Loucy (cell line): ENCODE data around the gene RBM15B.

ENCODE experiments used
- CTCF ChIP-seq: fragments of 200-600 bp; sonication (generic); conservative IDR thresholded peaks from 2 replicates; pipeline ENCODE4 v1.5.1; 2014; ENCODE audit warnings: mild to moderate bottlenecking, antibody characterized with exemption, low read length
- EZH2phosphoT487 ChIP-seq: fragments of 200-600 bp; IDR thresholded peaks from 2 replicates; pipeline ENCODE4 v1.6.1; 2018; ENCODE audit warnings: antibody characterized with exemption, mild to moderate bottlenecking, moderate library complexity, borderline replicate concordance

DNA sequence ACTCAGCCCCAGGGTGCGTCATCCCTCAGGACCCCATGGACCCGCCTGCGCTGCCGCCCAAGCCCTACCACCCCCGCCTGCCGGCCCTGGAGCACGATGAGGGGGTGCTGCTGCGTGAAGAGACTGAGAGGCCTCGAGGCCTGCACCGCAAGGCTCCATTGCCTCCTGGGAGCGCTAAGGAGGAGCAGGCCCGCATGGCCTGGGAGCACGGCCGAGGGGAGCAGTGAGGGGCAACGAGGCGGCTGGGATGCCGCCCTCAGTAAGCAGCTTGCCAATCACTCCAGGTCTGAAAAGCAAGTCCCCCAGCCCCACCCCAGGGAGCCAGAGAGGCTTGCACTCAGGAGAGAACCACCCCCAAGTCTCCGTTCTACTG, 9.8 kb upstream of the RBM15B start:
- TF ChIP-seq CTCF = no peak
- TF ChIP-seq EZH2phosphoT487 = no peak
